ENCODE measurements around the gene NKX1-1. TPM values are rescaled to one million over a fixed set of nuclear protein-coding genes. Genes with fewer than 3 reads are reported as not detected.

The NKX1-1 gene
- polyA plus RNA-seq, 1 donor from 2014 or later = not detected

- Histone ChIP-seq H3K36me3 (ENCODE audit: insufficient read depth, low read length) (no peaks in the 10 kb centered on the region), H3K27ac (ENCODE audit: low read length) (no peak overlapping the region), H3K27me3 (ENCODE audit: insufficient read depth, low read depth, low read length) (peaks cover 67% of the 10 kb centered on the region), H3K79me2 (replicated peaks; ENCODE audit: insufficient read depth, low read length) (no peaks in the 10 kb centered on the region), H3K4me2 (ENCODE audit: low read length) (no peak overlapping the region), H3K9me2 (ENCODE audit: insufficient read depth, low read length) (no peaks in the 10 kb centered on the region), H3K9ac (ENCODE audit: low read length) (no peak overlapping the region), H3K9me3 (ENCODE audit: low read length) (no peaks in the 10 kb centered on the region), H3F3A (ENCODE audit: insufficient read depth, low read length, poor library complexity, severe bottlenecking) (no peaks in the 10 kb centered on the region), H4K20me1 (ENCODE audit: insufficient read depth) (no peaks in the 10 kb centered on the region), H2AFZ (ENCODE audit: low read depth, low read length) (no peak overlapping the region), H3K4me3 (ENCODE audit: low read length) (no peak overlapping the region)
- TF ChIP-seq EP300 (conservative IDR thresholded peaks at IDR 0.05; ENCODE audit: poor library complexity, severe bottlenecking) (no peak), REST (IDR thresholded peaks at IDR 0.05; ENCODE audit: borderline replicate concordance) (no peak), EZH2 (IDR thresholded peaks at IDR 0.05; ENCODE audit: borderline replicate concordance, insufficient read depth, low read length, poor library complexity, severe bottlenecking) (no peak), SMC3 (conservative IDR thresholded peaks at IDR 0.05; ENCODE audit: poor library complexity) (no peak), CTCF (IDR thresholded peaks at IDR 0.05; ENCODE audit: poor library complexity, severe bottlenecking) (no peak), MXI1 (conservative IDR thresholded peaks at IDR 0.05; ENCODE audit: poor library complexity, severe bottlenecking) (no peak)
Measured at GRCh38 chr4:1412376-1413203, 6.3 kb upstream of the NKX1-1 start.

GRCh38 chr4:1411436-1412375 lies 5.5 kb upstream of the NKX1-1 start:
- no peak overlapping the region for H3K9ac ChIP-seq (ENCODE audit: low read length)
- no peak overlapping the region for H2AFZ ChIP-seq (ENCODE audit: low read depth, low read length)
- H4K20me1 ChIP-seq (ENCODE audit: insufficient read depth) = no peaks in the 10 kb centered on the region
- H3K4me2 ChIP-seq (ENCODE audit: low read length) = no peak overlapping the region
- no peaks in the 10 kb centered on the region for H3K79me2 ChIP-seq (replicated peaks; ENCODE audit: insufficient read depth, low read length)
- H3K4me3 ChIP-seq (ENCODE audit: low read length) = no peak overlapping the region
- H3K36me3 ChIP-seq (ENCODE audit: insufficient read depth, low read length) = no peaks in the 10 kb centered on the region
- no peak overlapping the region for H3K27ac ChIP-seq (ENCODE audit: low read length)
- H3K9me3 ChIP-seq (ENCODE audit: low read length) = no peaks in the 10 kb centered on the region
- TF ChIP-seq POLR2AphosphoS5 (IDR thresholded peaks at IDR 0.05) = no peak
- H3F3A ChIP-seq (ENCODE audit: insufficient read depth, low read length, poor library complexity, severe bottlenecking) = no peaks in the 10 kb centered on the region
- H3K27me3 ChIP-seq (ENCODE audit: insufficient read depth, low read depth, low read length) = peaks cover 74% of the 10 kb centered on the region
- no peaks in the 10 kb centered on the region for H3K9me2 ChIP-seq (ENCODE audit: insufficient read depth, low read length)

Data from neural cell (in vitro differentiated cells).